ENCODE data around the gene PDE10A. TPM values are rescaled to one million over a fixed set of nuclear protein-coding genes. Genes with fewer than 3 reads are reported as not detected.

Gene PDE10A
- total RNA-seq, 1 donor from 2014 or later, result 0.79 TPM

- no peak overlapping the region for H3K4me3 ChIP-seq (ENCODE audit: low read depth, low read length)
- DNase-seq (ENCODE audit: low read depth) (no peak), FAIRE-seq (no peak)
- no peak for TF ChIP-seq CTCF (IDR thresholded peaks at IDR 0.05; ENCODE audit: insufficient read depth, low read length, severe bottlenecking)
- no peaks in the 10 kb centered on the region for H3K27me3 ChIP-seq (ENCODE audit: control insufficient read depth, insufficient read depth, low read length)
- no peaks in the 10 kb centered on the region for H3K36me3 ChIP-seq (ENCODE audit: control insufficient read depth, insufficient read depth, low read length)
Observed at GRCh38 chr6:165702669-165703068, 39.6 kb upstream of the PDE10A start.

GRCh38 chr6:165701564-165702354, 38.7 kb upstream of the PDE10A start:
- no peak for DNase-seq (ENCODE audit: low read depth)
- Histone ChIP-seq H3K4me3 (ENCODE audit: low read depth, low read length) (no peak overlapping the region), H3K36me3 (ENCODE audit: control insufficient read depth, insufficient read depth, low read length) (no peaks in the 10 kb centered on the region), H3K27me3 (ENCODE audit: control insufficient read depth, insufficient read depth, low read length) (no peaks in the 10 kb centered on the region)
- FAIRE-seq, result peak; percentile 7
- TF ChIP-seq CTCF (IDR thresholded peaks at IDR 0.05; ENCODE audit: insufficient read depth, low read length, severe bottlenecking), result no peak

- Histone ChIP-seq H3K27me3 (ENCODE audit: control insufficient read depth, insufficient read depth, low read length) (no peaks in the 10 kb centered on the region), H3K36me3 (ENCODE audit: control insufficient read depth, insufficient read depth, low read length) (no peaks in the 10 kb centered on the region), H3K4me3 (ENCODE audit: low read depth, low read length) (no peak overlapping the region)
- no peak for FAIRE-seq
- TF ChIP-seq CTCF (IDR thresholded peaks at IDR 0.05; ENCODE audit: insufficient read depth, low read length, severe bottlenecking), result no peak
- DNase-seq (ENCODE audit: low read depth), result no peak
Observed at GRCh38 chr6:165701005-165701404, 38.0 kb upstream of the PDE10A start.

GRCh38 chr6:165698868-165699267, 35.8 kb upstream of the PDE10A start:
- TF ChIP-seq CTCF (IDR thresholded peaks at IDR 0.05; ENCODE audit: insufficient read depth, low read length, severe bottlenecking), result no peak
- no peaks in the 10 kb centered on the region for H3K27me3 ChIP-seq (ENCODE audit: control insufficient read depth, insufficient read depth, low read length)
- FAIRE-seq (no peak), DNase-seq (ENCODE audit: low read depth) (no peak)
- H3K4me3 ChIP-seq (ENCODE audit: low read depth, low read length), result no peak overlapping the region
- no peaks in the 10 kb centered on the region for H3K36me3 ChIP-seq (ENCODE audit: control insufficient read depth, insufficient read depth, low read length)

GRCh38 chr6:165697171-165697570, 34.1 kb upstream of the PDE10A start:
- DNase-seq (ENCODE audit: low read depth), result no peak
- H3K36me3 ChIP-seq (ENCODE audit: control insufficient read depth, insufficient read depth, low read length), result no peaks in the 10 kb centered on the region
- FAIRE-seq, result no peak
- no peak for TF ChIP-seq CTCF (IDR thresholded peaks at IDR 0.05; ENCODE audit: insufficient read depth, low read length, severe bottlenecking)
- no peak overlapping the region for H3K4me3 ChIP-seq (ENCODE audit: low read depth, low read length)
- no peaks in the 10 kb centered on the region for H3K27me3 ChIP-seq (ENCODE audit: control insufficient read depth, insufficient read depth, low read length)
